Head of caudate nucleus (tissue), 42 donors: Measurements from ENCODE around the gene FBXL16.
"Not testable (repeated sequence)": the region's sequence is repeated elsewhere in the genome, so short reads cannot be mapped to it uniquely, and the experiment has no call there.

Experiments used
- DNase-seq, 42 donors: peaks; one replicate each; pipeline versions ENCODE4 v3.0.0 to v3.0.0-alpha.2; 2020 to 2021; ENCODE audit warnings: mixed read lengths in 7 of 42
- intact Hi-C: fragments of 100-400 bp; cut with DNase I; formaldehyde crosslinking; loops from one replicate; pipeline ENCODE4 v1.15.0; 2022

FBXL16 gene, protein sequence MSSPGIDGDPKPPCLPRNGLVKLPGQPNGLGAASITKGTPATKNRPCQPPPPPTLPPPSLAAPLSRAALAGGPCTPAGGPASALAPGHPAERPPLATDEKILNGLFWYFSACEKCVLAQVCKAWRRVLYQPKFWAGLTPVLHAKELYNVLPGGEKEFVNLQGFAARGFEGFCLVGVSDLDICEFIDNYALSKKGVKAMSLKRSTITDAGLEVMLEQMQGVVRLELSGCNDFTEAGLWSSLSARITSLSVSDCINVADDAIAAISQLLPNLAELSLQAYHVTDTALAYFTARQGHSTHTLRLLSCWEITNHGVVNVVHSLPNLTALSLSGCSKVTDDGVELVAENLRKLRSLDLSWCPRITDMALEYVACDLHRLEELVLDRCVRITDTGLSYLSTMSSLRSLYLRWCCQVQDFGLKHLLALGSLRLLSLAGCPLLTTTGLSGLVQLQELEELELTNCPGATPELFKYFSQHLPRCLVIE

DNA sequence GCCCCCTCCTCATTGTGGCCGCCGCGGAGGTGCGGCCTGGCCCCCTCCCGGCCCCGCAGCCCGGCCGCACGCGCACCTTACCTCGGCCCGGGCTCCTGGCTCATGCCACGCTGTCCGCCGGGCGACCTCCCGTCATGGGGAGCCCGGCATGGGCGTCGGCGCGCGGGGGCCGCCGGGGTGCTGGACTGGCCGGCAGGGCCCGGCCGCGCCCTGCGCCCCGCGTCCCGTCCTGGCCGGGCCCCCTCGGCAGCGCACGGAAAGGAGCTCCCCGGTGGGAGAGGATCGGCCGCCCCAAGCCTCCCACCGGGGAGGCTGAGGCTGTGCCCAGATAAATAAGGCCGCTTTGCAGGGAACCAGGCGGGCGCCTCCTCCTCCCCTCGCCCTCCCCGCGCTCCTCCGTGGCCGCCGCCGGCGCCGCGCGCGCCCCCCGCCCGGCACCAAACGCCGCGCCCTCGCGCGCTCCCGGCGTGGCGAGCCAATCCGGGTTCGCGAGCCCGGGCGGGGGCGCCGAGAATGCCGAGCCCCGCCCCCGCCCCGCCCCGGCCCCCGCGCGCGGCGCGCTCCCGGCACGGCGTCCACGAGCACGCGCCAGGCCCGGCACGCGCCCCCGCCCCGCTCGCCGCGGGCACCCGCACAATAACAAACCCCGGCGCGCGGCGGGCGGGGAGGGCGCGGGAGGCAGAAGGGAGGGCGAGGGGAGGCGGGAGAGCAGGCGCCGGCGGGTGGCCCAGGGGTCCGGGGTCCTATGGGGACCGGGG lies at the start of gene FBXL16:
Gene FBXL16, minus strand, starts transcription at position 371 of the 758 bp plus-strand sequence. CDS start 8,396 bp downstream, outside the sequence.
- peak in 39 of 42 donors; percentile 52 to 89 (median 75) for DNase-seq
- intact Hi-C loops = no loop called here

DNA sequence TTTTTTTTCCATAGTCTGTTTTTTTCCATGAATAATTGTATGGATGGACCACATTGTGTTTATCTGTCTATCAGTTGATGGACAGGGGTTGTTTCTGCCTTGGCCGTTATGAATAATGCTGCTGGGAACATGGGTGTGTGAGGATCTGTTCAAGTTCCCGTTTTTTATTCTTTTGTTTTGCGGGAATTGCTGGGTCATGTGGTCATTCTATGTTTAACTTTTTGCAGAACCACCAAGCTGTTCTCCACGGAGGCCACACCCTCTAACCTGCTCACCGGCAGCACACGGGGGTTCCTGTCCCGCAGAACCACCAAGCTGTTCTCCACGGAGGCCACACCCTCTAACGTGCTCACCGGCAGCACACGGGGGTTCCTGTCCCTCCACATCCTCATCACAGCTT lies 49.1 kb upstream of the FBXL16 start:
- no peak for DNase-seq
- intact Hi-C loops = no loop called here

DNA sequence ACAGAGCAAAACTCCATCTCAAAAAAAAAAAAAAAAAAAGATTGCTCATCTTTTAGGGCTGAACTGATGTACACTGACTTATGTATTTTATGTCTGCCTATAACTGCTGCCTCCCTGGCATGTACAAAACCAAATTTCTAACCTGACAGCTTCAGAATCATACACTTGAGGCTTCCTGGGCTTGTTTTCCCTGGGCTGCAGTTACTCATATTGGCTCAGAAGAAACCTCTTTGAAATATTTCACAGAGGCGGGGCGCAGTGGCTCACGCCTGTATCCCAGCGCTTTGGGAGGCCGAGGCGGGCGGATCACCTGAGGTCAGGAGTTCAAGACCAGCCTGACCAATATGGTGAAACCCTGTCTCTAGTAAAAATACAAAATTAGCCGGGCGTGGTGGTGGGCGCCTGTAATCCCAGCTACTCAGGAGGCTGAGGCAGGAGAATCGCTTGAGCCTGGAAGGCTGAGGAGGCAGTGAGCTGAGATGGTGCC lies 48.6 kb upstream of the FBXL16 start:
- intact Hi-C loops = not testable (repeated sequence)

DNA sequence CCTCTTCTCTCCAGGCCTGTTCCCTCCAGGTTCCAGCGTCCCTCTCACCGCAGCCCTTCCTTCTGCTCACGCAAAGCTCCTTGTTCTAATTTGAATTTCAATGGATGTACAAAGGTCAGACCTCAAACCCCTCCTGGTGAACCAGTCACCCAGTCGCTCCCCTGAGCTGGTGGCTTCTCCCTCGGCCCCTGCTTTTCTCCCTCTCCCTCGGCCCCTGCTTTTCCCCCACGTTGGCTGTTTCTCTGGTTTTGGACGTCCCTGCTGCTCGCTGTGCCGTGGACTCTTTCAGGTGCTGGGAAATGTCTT lies 46.4 kb upstream of the FBXL16 start:
- intact Hi-C loops = no loop called here
- DNase-seq = no peak

More for the DNA sequence above, 48.6 kb upstream of the FBXL16 start:
- DNase-seq = not testable (repeated sequence)

DNA sequence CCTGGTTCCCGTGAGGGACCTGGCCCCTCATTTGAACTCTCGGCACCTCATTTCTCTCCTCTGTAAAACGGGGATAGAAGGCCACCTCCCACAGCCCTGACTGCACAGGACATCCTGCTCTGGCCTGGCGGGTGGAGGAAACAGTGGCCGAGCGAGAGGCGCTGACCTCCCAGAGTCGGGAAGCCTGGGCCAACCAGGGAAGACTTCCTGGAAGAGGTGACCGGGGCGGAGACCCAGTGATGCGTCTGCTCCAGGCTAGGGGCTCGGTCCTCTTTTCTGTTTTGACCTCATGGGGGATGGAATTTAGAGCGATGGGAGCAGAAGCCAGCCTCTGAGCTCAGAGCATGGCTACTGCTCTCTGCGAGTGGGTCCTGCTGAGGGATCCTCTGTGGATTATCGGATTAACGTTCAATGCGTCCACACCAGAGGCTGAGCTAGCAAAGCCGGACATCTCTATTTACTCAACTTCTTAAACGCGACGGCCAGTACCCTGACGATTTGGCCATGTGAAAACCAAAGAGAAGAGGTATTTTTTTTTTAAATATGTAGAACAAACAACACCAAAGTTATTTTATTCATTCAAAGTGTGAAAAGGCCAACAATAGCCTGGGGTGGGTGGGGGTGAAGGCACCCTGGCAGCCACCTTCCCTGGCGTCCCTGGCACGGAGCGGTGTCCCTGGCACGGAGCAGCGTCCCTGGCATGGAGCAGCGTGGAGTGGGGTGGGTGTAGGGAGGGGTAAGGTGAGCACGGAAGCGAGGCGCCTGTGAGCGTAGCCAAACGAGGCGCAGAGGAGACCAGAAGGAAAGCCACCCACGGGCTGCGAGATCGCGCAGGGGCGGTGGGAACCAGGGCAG lies 45.8 kb upstream of the FBXL16 start:
- intact Hi-C loops = no loop called here
- DNase-seq = peak in 5 of 42 donors; percentile 12 to 41 (median 33)

DNA sequence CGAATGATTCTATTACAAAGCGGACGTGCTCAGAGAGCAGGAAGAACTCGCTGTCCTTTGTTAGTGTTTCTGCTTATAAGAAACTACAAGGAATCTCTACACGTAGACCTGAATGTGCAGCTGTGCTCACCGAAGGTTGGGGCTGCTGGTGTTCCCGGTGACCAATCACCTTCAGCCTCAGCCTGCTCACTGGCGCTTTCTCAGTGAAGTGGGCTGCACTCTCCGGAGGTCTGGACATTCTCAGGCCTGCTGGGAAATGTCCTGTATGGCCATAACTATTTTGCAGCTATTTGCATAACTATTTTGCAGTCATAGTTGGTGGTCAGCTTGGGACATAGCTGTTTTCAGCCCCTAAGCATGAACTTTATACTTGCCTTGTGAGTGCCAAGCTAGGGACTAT lies 44.9 kb upstream of the FBXL16 start:
- no peak for DNase-seq
- intact Hi-C loops = no loop called here

DNA sequence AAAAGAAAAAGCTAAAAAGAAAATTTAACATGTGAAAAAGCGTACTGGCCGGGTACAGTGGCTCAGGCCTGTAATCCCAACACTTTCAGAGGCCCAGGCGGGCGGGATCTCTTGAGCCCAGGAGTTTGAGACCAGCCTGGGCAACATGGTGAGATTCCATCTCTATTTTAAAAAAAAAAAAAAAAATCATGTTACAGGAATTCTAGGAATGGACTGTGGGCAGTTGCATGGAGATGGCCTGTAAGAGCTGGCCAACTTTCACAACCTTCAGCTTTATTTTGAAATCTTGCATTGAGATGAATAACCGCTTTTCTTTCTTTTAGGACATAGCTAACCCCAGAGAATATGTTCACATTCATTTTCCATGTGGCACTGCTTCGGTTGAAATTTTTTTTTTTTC lies 43.4 kb upstream of the FBXL16 start:
- intact Hi-C loops = no loop called here
- no peak for DNase-seq

DNA sequence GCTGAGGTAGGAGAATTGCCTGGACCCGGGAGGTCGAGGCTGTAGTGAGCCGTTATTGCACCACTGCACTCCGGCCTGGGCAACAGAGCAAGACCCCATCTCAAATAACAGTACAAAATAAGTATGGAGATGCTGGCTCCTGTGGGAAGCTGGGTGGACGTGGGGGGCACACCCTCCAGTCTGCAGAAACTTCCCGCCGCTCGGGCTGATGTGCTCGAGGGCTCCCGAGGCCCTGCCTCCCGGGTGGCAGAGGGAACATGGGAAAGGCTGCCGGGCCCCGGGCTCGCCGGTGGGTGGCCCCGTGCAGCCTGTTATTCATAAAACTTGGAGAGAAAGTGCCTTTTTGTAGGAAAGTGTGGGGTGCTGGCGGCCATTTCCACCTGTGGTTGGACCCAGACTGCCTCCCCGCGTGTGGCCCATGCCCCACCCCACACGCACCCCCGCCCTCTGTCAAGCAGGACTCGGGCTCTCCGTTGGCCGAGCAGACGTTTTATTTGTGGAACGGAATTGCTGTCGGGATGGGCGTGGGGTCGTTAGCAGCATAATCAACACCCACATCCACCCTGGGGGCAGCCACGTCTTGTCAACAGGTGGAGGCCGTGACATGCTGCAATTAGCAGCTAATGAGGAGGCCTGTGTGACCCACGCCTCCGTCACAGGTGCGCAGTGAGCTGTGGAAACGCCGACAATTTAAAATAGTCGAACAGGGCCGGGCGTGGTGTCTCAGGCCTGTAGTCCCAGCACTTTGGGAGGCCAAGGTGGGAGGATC lies 42.6 kb upstream of the FBXL16 start:
- no peak for DNase-seq
- intact Hi-C loops = no loop called here

DNA sequence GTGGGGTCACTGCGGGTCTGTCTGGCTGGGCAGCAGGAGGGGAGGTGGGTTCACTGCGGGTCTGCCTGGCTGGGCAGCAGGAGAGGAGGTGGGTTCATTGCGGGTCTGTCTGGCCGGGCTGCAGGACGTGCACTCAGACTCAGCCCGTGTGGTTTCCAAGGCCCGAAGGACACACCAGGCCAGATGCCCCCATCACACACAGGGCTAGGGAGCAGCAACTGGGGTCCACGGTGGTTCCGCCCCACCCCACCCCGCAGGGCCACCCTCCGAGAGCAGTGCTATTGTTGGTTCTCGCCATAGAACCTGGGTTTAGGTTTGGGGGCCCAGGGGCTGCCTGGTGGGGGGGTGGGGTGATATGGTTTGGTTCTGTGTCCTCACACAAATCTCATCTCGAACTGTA lies 41.0 kb upstream of the FBXL16 start:
- intact Hi-C loops = no loop called here
- no peak for DNase-seq

DNA sequence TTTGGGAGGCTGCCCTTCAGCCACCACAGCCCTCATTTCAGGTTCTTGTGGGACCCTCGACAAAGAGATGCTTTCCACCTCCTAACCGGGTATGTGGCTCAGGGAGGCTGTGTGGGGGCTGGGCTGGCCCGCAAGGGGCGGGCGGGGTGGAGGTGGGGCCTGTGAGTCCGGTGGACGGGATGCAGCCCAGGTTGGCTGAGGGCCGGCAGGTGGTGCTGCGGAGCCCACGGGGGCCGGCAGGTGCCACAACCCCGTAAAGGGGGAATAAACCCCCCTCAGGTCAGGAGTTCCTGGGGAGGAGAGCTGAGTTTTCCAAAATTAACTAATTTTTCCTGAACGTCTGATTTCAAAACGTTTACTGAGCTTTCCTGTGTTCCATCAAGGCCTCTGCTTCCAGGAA lies 40.1 kb upstream of the FBXL16 start:
- intact Hi-C loops = no loop called here
- no peak for DNase-seq

DNA sequence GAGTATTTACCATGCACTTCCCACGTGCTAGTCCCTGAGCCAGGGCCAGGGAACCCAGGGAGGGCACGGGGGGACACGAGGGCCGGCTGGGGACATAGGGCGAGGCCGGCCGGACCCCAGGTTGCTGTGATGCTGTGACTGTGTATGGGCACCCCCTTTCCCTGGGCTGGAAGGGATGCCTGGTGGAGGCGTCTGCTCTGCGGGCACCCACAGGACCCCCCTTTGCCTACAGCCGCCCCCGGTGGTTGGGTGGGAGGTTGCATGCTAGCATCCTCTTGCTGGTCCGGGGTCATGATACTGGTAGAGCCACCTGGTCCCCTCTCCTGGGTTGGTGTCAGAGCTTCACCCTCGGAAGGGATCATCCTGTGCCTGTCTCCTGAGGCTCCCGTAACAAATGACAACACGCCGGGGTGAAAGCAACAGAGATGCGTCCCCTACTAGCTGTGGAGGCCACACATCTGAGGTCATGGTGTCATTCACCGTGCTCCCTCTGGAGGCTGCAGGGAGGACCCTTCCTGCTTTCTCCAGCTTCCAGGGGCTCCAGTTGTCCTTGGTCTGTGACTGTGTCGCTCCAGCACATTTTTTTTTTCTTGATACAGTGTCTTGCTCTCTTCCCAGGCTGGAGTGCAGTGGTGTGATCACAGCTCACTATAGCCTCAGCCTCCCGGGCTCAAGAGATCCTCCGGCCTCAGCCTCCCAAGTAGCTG lies 38.3 kb upstream of the FBXL16 start:
- no peak for DNase-seq
- intact Hi-C loops = no loop called here

DNA sequence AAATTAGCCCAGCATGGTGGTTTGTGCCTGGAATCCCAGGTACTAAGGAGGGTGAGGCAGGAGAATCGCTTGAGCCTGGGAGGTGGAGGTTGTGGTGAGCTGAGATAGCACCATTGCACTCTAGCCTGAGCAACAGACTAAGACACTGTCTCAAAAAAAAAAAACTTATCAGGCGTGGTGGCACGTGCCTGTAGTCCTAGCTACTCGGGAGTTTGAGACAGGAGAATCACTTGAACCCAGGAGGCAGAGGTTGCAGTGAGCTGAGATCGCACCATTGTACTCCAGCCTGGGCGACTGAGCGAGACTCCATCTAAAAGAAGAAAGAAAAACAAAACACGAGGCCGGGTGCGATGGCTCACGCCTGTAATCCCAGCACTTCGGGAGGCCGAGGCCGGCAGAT lies 37.3 kb upstream of the FBXL16 start:
- intact Hi-C loops, DNase-seq: not testable (repeated sequence)

DNA sequence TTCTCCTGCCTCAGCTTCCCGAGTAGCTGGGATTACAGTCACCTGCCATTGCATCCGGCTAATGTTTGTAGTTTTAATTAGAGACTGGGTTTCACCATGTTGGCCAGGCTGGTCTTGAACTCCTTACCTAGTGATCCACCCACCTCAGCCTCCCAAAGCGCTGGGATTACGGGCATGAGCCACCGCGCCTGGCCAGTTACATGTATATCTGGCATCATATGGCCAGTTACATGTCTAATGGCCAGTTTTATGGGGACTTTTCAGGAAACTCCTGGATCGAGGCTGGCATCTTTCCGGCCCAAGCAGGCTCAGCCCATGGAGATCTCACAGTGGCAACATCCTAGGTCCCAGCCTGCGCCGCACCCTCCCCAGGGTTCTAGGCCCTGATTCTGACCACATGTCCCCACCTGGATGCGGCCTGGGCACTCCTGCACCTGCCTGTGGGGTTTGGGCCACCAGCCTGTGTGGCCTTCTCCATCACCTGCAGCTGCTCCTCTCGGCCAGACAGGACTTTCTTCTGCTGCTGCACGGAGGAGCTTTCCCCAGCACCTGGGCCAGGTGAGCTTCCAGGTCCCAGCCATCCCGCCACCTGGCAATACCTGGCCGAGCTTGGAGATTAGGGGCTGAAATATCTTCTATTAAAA lies 36.5 kb upstream of the FBXL16 start:
- intact Hi-C loops = loop anchor here (2.0 kb wide), 1 partner anchor 21 kb away; the partner anchor contains the start of gene ANTKMT
- DNase-seq = peak in 1 of 42 donors; percentile 2

DNA sequence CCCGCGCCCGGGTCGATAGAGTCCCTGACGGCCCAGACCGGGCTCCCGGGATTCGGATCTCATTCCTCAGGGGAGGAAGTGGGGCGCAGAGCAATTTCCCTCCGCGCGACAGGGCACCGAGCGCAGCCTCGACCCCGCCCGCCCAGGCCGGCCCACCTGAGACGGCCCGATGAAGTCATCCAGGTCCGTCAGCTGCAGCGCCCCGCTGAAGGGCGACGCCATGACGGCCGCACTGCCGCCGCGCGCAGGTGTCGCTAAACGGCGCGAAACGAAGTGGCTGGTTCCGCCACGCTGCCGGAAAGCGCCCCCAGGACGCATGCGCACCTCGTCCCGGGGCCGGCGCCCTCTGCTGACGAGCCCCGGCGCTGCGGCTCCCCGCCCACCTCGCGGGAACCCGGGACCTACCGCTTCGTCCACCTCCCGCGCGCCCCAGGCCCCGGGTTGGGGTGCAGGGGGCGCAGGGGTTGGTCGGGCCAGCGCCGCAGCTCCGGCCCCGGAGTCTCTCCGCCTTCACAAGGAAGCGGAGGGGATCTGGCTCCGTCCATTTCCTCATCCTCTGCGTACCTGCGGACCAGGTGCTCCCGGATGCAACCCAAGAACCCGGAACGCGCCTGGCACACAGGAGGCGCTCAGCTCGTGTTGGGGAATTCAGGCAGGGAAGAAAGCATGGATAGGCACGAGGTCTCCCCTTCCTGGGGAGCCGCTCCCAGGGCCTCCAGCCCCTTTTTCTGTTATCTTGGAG lies 35.3 kb upstream of the FBXL16 start, which contains the start of gene CIAO3:
Gene CIAO3, minus strand, starts transcription at position 234 of the 742 bp plus-strand sequence. Its CDS starts 12 bp downstream, at position 222.
- peak; percentile 65 to 95 (median 88) for DNase-seq
- intact Hi-C loops = loop anchor here (2.0 kb wide), 1 partner anchor 20 kb away; the partner anchor contains the start of gene ANTKMT

DNA sequence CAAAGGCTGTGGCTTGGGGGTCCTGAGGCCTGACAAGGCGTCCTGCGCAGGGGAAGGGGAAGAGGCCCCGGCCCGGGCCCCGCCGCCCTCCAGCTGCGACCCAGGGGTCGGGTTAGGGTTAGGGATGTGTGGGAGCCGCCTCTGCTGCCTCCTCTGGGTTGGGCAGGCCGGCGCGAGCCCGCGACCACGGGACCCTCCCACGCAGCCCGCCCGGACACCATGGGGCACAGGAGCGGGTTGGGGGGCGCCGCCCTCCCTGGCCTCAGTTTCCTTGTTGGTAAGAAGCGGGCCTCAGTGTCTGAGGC lies 34.8 kb upstream of the FBXL16 start:
- intact Hi-C loops = loop anchor here (2.0 kb wide), 1 partner anchor 20 kb away; the partner anchor contains the start of gene ANTKMT

More for the DNA sequence above, 34.8 kb upstream of the FBXL16 start:
- DNase-seq = no peak
